H1 (cell line): ENCODE results near the gene SORL1-AS1.

Source experiments
- BCL11A ChIP-seq, 2 experiments: IDR thresholded peaks; one replicate each; pipeline ENCODE4 v1.6.1; 2011; ENCODE audit warnings: low read depth in 2 of 2, low read length in 2 of 2, mild to moderate bottlenecking in 2 of 2
- CTCF ChIP-seq, 3 experiments: IDR thresholded peaks; 1 replicate in 2 of 3; 2 replicates in 1 of 3; pipeline versions ENCODE4 v1.5.1 to v1.6.1; 2011; ENCODE audit warnings: low read length in 3 of 3, mild to moderate bottlenecking in 3 of 3, inconsistent platforms in 2 of 3, low read depth in 1 of 3, moderate library complexity in 1 of 3; ENCODE audit not compliant: insufficient read depth in 1 of 3; ENCODE audit errors: control extremely low read depth in 1 of 3
- TAF1 ChIP-seq: IDR thresholded peaks from 2 replicates; pipeline ENCODE4 v1.6.1; 2011; ENCODE audit warnings: mild to moderate bottlenecking, low read depth, low read length

GRCh38 chr11:121415856-121416255, 36.9 kb downstream of the SORL1-AS1 start:
- no peak for TF ChIP-seq CTCF (IDR thresholded peaks at IDR 0.05; ENCODE audit: control extremely low read depth in 1 of 3, insufficient read depth in 1 of 3, low read depth in 1 of 3, low read length in 3 of 3)
- no peak for TF ChIP-seq BCL11A (IDR thresholded peaks at IDR 0.05; ENCODE audit: low read depth in 2 of 2, low read length in 2 of 2)
- TF ChIP-seq TAF1: no peak
